Gastrocnemius medialis (tissue), 4 donors: ENCODE data around the gene TANGO6. TPM values are rescaled to one million over a fixed set of nuclear protein-coding genes. Genes with fewer than 3 reads are reported as not detected.

Experiments used
- ATAC-seq, 2 donors: fragments of 150-250 bp; one replicate each; pipeline ENCODE4 v1.9.1; 2016
- DNase-seq, 2 donors: peaks; one replicate each; pipeline ENCODE4 v3.0.0-alpha.2; 2019
- H3K27ac ChIP-seq, 4 donors: fragments of 200-600 bp; sonication (generic); 1 replicate in 1 of 4; 2 replicates in 3 of 4; pipeline ENCODE4 v1.5.1; 2016 to 2018; ENCODE audit warnings: mild to moderate bottlenecking in 2 of 4, moderate library complexity in 1 of 4
- H3K27me3 ChIP-seq, 3 donors: fragments of 200-600 bp; sonication (generic) in 2 of 3; 1 replicate in 1 of 3; 2 replicates in 2 of 3; pipeline versions ENCODE4 v1.5.1 to v1.6.0; 2016 to 2019; ENCODE audit warnings: mild to moderate bottlenecking in 1 of 3, moderate library complexity in 1 of 3
- H3K36me3 ChIP-seq, 2 donors: fragments of 200-600 bp; sonication (generic) in 1 of 2; one replicate each; pipeline ENCODE4 v1.5.1; 2017 to 2018
- H3K4me1 ChIP-seq, 2 donors: fragments of 200-600 bp; sonication (generic) in 1 of 2; one replicate each; pipeline ENCODE4 v1.5.1; 2016 to 2017; ENCODE audit warnings: mild to moderate bottlenecking in 2 of 2
- H3K4me3 ChIP-seq, 4 donors: fragments of 200-600 bp; sonication (generic) in 3 of 4; 1 replicate in 1 of 4; 2 replicates in 3 of 4; pipeline ENCODE4 v1.5.1; 2016 to 2019; ENCODE audit warnings: mild to moderate bottlenecking in 2 of 4
- H3K9me3 ChIP-seq, 3 donors: fragments of 200-600 bp; sonication (generic) in 2 of 3; 1 replicate in 1 of 3; 2 replicates in 2 of 3; pipeline ENCODE4 v1.5.1; 2016 to 2019
- CTCF ChIP-seq, 5 experiments: fragments of 450-650 bp in 3 of 5; fragments of 200-600 bp in 2 of 5; sonication (generic) in 2 of 5; IDR thresholded peaks in 4 of 5; conservative IDR thresholded peaks in 1 of 5; 1 replicate in 4 of 5; 2 replicates in 1 of 5; pipeline ENCODE4 v1.5.1; 2016 to 2019; ENCODE audit warnings: antibody characterized with exemption in 5 of 5, mild to moderate bottlenecking in 3 of 5, moderate library complexity in 3 of 5
- POLR2A ChIP-seq, 2 donors: fragments of 450-650 bp; IDR thresholded peaks; one replicate each; pipeline ENCODE4 v1.6.1; 2017; ENCODE audit warnings: antibody characterized with exemption in 2 of 2, mild to moderate bottlenecking in 2 of 2, moderate library complexity in 2 of 2
- in situ Hi-C, 4 donors: fragments of 200-750 bp; cut with MboI; loops; one replicate each; pipeline versions ENCODE4 v1.15.0 to v1.8.0; 2017; ENCODE audit warnings: low sequenced_read_pairs in 4 of 4
- intact Hi-C: fragments of 100-400 bp; cut with DNase I; formaldehyde crosslinking; loops from one replicate; pipeline ENCODE4 v1.15.1; 2023; ENCODE audit warnings: low total_unique reads
- total RNA-seq, 4 donors: library from RNA; depleted of rRNA; stranded (reverse); fragments of >200 nt; gene quantifications; one replicate each; pipeline versions ENCODE4 v1.1.0 to v1.2.3, GENCODE V29; 2016

TANGO6 gene
- total RNA-seq, 4 donors from 2014 or later = 13.6 to 20.0 (median 17.8) TPM

GRCh38 chr16:68889508-68890150 lies 46.3 kb downstream of the TANGO6 start:
- Histone ChIP-seq H3K9me3 (no peaks in the 10 kb centered on the region), H3K27ac (no peak overlapping the region), H3K36me3 (no peaks in the 10 kb centered on the region), H3K4me1 (no peaks in the 10 kb centered on the region), H3K27me3 (no peaks in the 10 kb centered on the region), H3K4me3 (no peak overlapping the region)
- intact Hi-C loops (no loop called here), in situ Hi-C loops (no loop called here)
- ATAC-seq = no peak
- TF ChIP-seq POLR2A (IDR thresholded peaks at IDR 0.05) (no peak), CTCF (IDR thresholded peaks at IDR 0.05 in 4 of 5, conservative IDR thresholded peaks at IDR 0.05 in 1 of 5) (no peak)
- no peak for DNase-seq

GRCh38 chr16:68892214-68892613 lies 48.9 kb downstream of the TANGO6 start:
- intact Hi-C loops = no loop called here
- DNase-seq = no peak

GRCh38 chr16:68892898-68893297 lies 49.6 kb downstream of the TANGO6 start:
- no peak for ATAC-seq

More at GRCh38 chr16:68892214-68892613, 48.9 kb downstream of the TANGO6 start:
- Histone ChIP-seq H3K36me3 (no peaks in the 10 kb centered on the region), H3K4me3 (no peak overlapping the region), H3K27ac (no peak overlapping the region), H3K9me3 (no peaks in the 10 kb centered on the region), H3K4me1 (no peaks in the 10 kb centered on the region), H3K27me3 (no peaks in the 10 kb centered on the region)
- in situ Hi-C loops = no loop called here
- ATAC-seq = no peak
- TF ChIP-seq CTCF (IDR thresholded peaks at IDR 0.05 in 4 of 5, conservative IDR thresholded peaks at IDR 0.05 in 1 of 5) (no peak), POLR2A (IDR thresholded peaks at IDR 0.05) (no peak)

GRCh38 chr16:68893710-68894705 lies 50.7 kb downstream of the TANGO6 start:
- in situ Hi-C loops = no loop called here
- Histone ChIP-seq H3K27ac (no peak overlapping the region), H3K4me3 (no peak overlapping the region), H3K4me1 (no peaks in the 10 kb centered on the region), H3K27me3 (no peaks in the 10 kb centered on the region), H3K9me3 (no peaks in the 10 kb centered on the region), H3K36me3 (no peaks in the 10 kb centered on the region)
- TF ChIP-seq POLR2A (IDR thresholded peaks at IDR 0.05) = no peak
- TF ChIP-seq CTCF (IDR thresholded peaks at IDR 0.05 in 4 of 5, conservative IDR thresholded peaks at IDR 0.05 in 1 of 5) = no peak
- intact Hi-C loops = no loop called here
- ATAC-seq (no peak), DNase-seq (no peak)

More at GRCh38 chr16:68892898-68893297, 49.6 kb downstream of the TANGO6 start:
- Histone ChIP-seq H3K27me3 (no peaks in the 10 kb centered on the region), H3K27ac (no peak overlapping the region), H3K9me3 (no peaks in the 10 kb centered on the region), H3K4me1 (no peaks in the 10 kb centered on the region), H3K4me3 (no peak overlapping the region), H3K36me3 (no peaks in the 10 kb centered on the region)
- in situ Hi-C loops (no loop called here), intact Hi-C loops (no loop called here)
- no peak for DNase-seq
- TF ChIP-seq POLR2A (IDR thresholded peaks at IDR 0.05) (no peak), CTCF (IDR thresholded peaks at IDR 0.05 in 4 of 5, conservative IDR thresholded peaks at IDR 0.05 in 1 of 5) (no peak)
